Measurements from ENCODE around the gene DACT1.

GRCh38 chr14:58656671-58657411 lies 19.1 kb downstream of the DACT1 start:
- TF ChIP-seq POLR2A (IDR thresholded peaks at IDR 0.05) (no peak), CTCF (IDR thresholded peaks at IDR 0.05) (no peak)

All from body of pancreas (tissue), 4 donors.